ENCODE measurements around the gene AKR1C1. TPM values are rescaled to one million over a fixed set of nuclear protein-coding genes. Genes with fewer than 3 reads are reported as not detected.
"Not testable (repeated sequence)": the region's sequence is repeated elsewhere in the genome, so short reads cannot be mapped to it uniquely, and the experiment has no call there.

The AKR1C1 gene
- total RNA-seq, 1 experiment from 2014 or later, result 0.31 TPM

DNA sequence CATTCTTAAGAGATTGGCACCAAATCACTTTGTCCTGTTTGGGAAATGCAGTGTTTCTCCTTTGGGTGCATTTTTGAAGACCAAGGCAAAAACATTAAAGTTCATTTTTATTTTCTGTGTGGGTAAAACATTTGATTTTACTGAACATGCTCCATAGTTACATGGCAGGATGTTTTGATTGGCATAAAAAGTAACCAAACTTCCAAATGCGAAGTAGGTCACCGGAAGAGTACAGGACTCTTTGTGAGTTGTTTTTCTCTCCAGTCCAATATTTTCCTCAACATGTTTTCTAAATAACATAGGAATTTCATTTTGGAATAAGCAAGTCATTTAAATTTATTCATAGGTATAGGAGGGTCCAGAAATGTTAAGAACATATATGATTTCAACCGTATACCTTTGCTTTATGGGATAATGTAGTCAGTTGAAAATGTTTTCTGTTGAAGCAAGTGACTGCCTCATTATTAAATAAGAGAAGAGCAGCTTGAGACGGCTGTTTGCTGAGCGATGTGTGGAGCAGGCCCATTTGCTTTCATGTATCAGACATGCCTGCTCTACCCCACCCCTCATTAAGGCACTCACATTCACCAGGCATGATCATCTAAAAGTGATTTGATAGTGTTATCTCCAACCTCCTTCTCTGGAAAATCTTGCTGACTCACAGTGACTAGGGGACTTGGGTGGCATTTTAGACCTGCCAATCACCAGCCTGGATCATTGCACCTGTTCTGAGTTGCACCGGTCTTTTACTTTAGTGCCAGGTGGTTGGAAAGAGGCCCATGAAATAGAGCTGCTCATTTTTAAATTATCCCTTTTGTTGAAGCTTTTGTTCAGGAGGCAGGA, 56.8 kb downstream of the AKR1C1 start:
- H3K27me3 ChIP-seq (ENCODE audit: control insufficient read depth, insufficient read depth, low read length); H3K36me3 ChIP-seq (ENCODE audit: control insufficient read depth, insufficient read depth, low read length); in situ Hi-C loops (cut with HindIII; ENCODE audit: low pct_unique_long_range_greater_than_20kb, low sequenced_read_pairs); H3K9me3 ChIP-seq (ENCODE audit: control insufficient read depth, insufficient read depth, low read depth, low read length); POLR2A ChIA-PET; intact Hi-C loops (cut with micrococcal nuclease; ENCODE audit: unreplicated experiment); H3K4me3 ChIP-seq (ENCODE audit: low read depth in 2 of 2, low read length in 2 of 2); BruUV-seq (replicated peaks); CTCF ChIA-PET; H3K4me1 ChIP-seq (ENCODE audit: control insufficient read depth, insufficient read depth, low read length); DNase-seq (ENCODE audit: low read depth, low spot score); ATAC-seq; H3K27ac ChIP-seq (ENCODE audit: low read length): not testable (repeated sequence)

DNA sequence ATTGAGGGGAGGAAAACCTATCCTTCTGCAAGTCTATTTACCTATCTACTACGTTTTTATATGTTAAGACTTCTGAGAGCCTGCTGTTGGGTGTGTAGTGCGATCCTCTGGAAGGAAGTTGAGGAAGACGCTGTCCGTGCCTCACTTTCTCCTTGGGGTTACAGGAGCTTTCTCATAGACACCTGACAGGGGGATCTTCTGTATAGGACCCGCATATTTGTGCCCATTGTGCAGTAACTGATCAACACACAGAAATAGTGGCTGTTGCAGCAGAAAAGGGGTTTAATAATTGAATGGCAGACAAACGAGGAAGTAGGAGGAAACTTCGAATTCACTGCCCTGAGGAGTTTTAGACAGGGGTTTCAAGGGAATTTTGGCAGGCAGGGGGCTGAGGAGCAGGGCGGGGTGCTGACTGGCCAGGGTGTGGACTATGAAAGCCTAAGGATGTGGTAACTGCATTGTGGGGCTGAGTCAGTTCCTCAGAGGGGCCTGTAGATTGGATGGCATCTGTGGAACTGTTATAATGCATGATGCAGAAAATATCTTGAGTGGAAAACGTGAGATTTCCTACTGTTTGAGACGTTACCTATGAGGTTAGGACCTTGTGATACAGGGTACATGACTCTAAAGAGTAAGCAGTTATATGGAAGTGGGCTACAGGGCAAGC, 58.5 kb downstream of the AKR1C1 start:
- CTCF ChIA-PET; H3K9me3 ChIP-seq (ENCODE audit: control insufficient read depth, insufficient read depth, low read depth, low read length); BruUV-seq (replicated peaks); ATAC-seq; in situ Hi-C loops (cut with HindIII; ENCODE audit: low pct_unique_long_range_greater_than_20kb, low sequenced_read_pairs); H3K27ac ChIP-seq (ENCODE audit: low read length); H3K4me1 ChIP-seq (ENCODE audit: control insufficient read depth, insufficient read depth, low read length); POLR2A ChIA-PET; H3K4me3 ChIP-seq (ENCODE audit: low read depth in 2 of 2, low read length in 2 of 2); H3K27me3 ChIP-seq (ENCODE audit: control insufficient read depth, insufficient read depth, low read length); DNase-seq (ENCODE audit: low read depth, low spot score); H3K36me3 ChIP-seq (ENCODE audit: control insufficient read depth, insufficient read depth, low read length); intact Hi-C loops (cut with micrococcal nuclease; ENCODE audit: unreplicated experiment): not testable (repeated sequence)

GRCh38 chr10:5023177-5023805, 60.1 kb downstream of the AKR1C1 start:
- CTCF ChIA-PET, result no interaction called here

DNA sequence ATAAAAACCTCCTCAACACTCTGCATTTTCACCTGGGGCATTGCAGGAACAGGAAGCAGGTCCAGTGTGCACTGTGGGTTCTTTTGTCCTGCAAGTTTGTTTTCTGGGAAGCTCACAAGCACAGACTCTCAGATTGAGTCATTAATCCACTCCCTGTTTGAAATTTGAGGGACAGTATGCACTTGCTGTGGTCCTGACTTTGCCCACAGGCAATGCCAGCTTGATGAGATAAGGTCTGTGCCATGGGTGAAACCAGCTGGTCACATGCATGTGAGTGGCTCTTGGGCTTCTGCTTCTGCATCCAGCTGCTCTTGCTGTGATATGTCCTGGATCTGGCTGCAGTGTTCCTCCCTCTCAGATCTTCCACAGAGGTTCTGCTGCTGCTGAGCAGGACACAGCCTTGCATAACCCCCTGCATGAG, 62.3 kb downstream of the AKR1C1 start:
- H3K27me3 ChIP-seq (ENCODE audit: control insufficient read depth, insufficient read depth, low read length); H3K4me3 ChIP-seq (ENCODE audit: low read depth in 2 of 2, low read length in 2 of 2); H3K9me3 ChIP-seq (ENCODE audit: control insufficient read depth, insufficient read depth, low read depth, low read length); intact Hi-C loops (cut with micrococcal nuclease; ENCODE audit: unreplicated experiment); in situ Hi-C loops (cut with HindIII; ENCODE audit: low pct_unique_long_range_greater_than_20kb, low sequenced_read_pairs); BruUV-seq (replicated peaks); DNase-seq (ENCODE audit: low read depth, low spot score); CTCF ChIA-PET; H3K4me1 ChIP-seq (ENCODE audit: control insufficient read depth, insufficient read depth, low read length); ATAC-seq; H3K36me3 ChIP-seq (ENCODE audit: control insufficient read depth, insufficient read depth, low read length); H3K27ac ChIP-seq (ENCODE audit: low read length); POLR2A ChIA-PET: not testable (repeated sequence)

More at GRCh38 chr10:5023177-5023805, 60.1 kb downstream of the AKR1C1 start:
- Histone ChIP-seq H3K27me3 (ENCODE audit: control insufficient read depth, insufficient read depth, low read length) (no peaks in the 10 kb centered on the region), H3K4me3 (ENCODE audit: low read depth in 2 of 2, low read length in 2 of 2) (no peak overlapping the region), H3K27ac (ENCODE audit: low read length) (no peak overlapping the region), H3K36me3 (ENCODE audit: control insufficient read depth, insufficient read depth, low read length) (no peaks in the 10 kb centered on the region), H3K4me1 (ENCODE audit: control insufficient read depth, insufficient read depth, low read length) (no peaks in the 10 kb centered on the region), H3K9me3 (ENCODE audit: control insufficient read depth, insufficient read depth, low read depth, low read length) (no peaks in the 10 kb centered on the region)
- POLR2A ChIA-PET, result no interaction called here
- no peak for TF ChIP-seq TCF7L2 (IDR thresholded peaks at IDR 0.05; ENCODE audit: low read depth, low read length)
- TF ChIP-seq REST (IDR thresholded peaks at IDR 0.05; ENCODE audit: insufficient read depth in 1 of 2, low read depth in 2 of 2, low read length in 1 of 2), result no peak
- TF ChIP-seq, protein P1, sequence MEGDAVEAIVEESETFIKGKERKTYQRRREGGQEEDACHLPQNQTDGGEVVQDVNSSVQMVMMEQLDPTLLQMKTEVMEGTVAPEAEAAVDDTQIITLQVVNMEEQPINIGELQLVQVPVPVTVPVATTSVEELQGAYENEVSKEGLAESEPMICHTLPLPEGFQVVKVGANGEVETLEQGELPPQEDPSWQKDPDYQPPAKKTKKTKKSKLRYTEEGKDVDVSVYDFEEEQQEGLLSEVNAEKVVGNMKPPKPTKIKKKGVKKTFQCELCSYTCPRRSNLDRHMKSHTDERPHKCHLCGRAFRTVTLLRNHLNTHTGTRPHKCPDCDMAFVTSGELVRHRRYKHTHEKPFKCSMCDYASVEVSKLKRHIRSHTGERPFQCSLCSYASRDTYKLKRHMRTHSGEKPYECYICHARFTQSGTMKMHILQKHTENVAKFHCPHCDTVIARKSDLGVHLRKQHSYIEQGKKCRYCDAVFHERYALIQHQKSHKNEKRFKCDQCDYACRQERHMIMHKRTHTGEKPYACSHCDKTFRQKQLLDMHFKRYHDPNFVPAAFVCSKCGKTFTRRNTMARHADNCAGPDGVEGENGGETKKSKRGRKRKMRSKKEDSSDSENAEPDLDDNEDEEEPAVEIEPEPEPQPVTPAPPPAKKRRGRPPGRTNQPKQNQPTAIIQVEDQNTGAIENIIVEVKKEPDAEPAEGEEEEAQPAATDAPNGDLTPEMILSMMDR (IDR thresholded peaks at IDR 0.05), result no peak
- no peak for TF ChIP-seq POLR2AphosphoS5 (IDR thresholded peaks at IDR 0.05; ENCODE audit: low read depth, low read length)
- TF ChIP-seq SIN3A (IDR thresholded peaks at IDR 0.05; ENCODE audit: borderline replicate concordance, insufficient read depth, low read depth, low read length), result no peak
- BruUV-seq (replicated peaks), result no TSS peak
- intact Hi-C loops (cut with micrococcal nuclease; ENCODE audit: unreplicated experiment) (no loop called here), in situ Hi-C loops (cut with HindIII; ENCODE audit: low pct_unique_long_range_greater_than_20kb, low sequenced_read_pairs) (no loop called here)
- ATAC-seq (no peak), DNase-seq (ENCODE audit: low read depth, low spot score) (no peak)

Data from Panc1 (cell line).